Pulmonary artery endothelial cell (primary cell): ENCODE data around the gene VTN. TPM values are rescaled to one million over a fixed set of nuclear protein-coding genes. Genes with fewer than 3 reads are reported as not detected.

Experiments
- DNase-seq: peaks from one replicate; pipeline ENCODE4 v3.0.0-alpha.2; 2011; ENCODE audit warnings: low read depth, low spot score
- total RNA-seq: library from RNA; depleted of rRNA; stranded (reverse); fragments of >200 nt; gene quantifications from 2 replicates; pipeline ENCODE4 v1.2.3, GENCODE V29; 2014

The VTN gene
- total RNA-seq, 1 donor from 2014 or later = 0.07 TPM

GRCh38 chr17:28324267-28324745 lies 45.8 kb downstream of the VTN start:
- no peak for DNase-seq

DNA sequence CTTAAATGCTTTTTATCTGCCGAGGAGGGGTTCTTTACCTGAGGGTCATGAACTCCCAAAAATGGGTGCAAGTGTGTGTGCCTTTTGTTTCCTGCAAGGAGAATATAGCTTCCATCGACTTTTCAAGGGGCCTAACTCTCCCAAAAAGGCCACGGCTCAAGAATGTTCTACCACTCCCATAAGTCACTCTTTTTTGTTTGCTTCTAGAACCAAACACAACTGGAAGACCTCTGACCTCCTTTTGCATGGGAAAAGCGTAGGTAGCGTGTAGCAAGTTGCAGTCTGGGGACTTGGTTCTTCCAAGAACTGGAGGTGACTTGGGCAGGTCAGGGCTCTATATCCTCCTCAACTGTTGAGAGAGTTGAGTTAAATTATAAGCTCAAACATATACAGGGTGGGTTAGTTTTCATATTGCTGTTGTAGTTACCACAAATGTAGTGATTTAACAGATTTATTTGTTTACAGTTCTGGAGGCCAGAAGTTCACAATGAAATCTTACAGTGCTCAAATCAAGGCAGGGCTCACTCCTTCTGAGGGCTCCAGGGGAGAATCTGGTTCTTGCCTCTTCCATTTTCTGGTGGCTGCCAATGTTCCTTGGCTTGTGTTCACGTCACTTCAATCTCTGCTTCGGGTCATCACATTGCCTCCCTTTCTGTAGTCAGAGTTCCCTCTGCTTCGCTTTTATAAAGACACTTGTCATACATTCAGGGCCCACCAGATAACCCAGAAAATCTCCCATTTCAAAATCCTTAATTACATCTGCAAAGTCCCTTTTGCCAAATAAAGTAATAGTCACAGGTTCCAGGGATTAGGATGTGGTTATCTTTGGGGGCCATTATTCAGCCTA lies 49.7 kb downstream of the VTN start:
- DNase-seq = no peak

- DNase-seq = no peak
Measured at GRCh38 chr17:28319598-28319935, 50.5 kb downstream of the VTN start.

DNA sequence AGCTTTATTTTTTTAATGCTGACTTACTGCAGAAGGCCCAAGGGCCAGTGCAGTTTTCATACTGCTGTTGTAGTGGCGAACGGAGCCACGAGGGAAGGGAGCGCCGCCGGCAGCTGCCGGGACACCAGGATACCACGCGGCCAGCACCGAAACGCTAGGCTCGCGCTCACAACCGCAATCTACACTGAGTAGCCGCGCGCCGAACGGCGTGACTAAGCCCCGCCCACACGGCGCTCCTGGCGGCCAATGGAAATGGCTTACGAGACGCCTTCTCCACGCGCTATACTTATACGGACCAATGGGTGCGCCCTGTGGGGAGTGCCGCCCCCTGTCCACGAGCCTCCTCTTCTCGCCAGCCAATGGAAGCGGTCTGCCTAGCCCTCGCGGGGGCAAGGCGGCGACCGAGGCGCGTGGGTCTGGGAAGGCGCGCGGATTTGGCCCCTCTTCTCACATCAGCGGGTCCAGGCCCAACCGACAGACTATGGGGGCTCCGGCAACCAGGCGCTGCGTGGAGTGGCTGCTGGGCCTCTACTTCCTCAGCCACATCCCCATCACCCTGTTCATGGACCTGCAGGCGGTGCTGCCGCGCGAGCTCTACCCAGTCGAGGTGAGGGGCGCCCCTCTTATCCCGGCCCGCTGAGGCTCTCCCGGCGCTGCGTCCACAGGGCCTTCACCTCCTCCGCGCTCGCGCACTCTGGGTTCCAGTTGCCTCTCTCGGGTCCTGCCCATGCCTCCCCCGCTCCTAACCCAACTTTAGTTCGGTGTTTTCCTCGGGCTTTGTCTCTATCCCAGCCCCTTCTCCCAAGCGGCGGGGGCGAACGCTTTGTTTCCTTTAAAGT lies 51.1 kb downstream of the VTN start, which contains the start of gene TMEM97:
TMEM97 (plus strand) TSS at position 442 of the 839 bp plus-strand sequence; CDS start at position 482, 40 bp downstream.
- peak; percentile 90 for DNase-seq

GRCh38 chr17:28317966-28318758 lies 51.9 kb downstream of the VTN start:
- DNase-seq = no peak

Other genes with a start within 250 kb of the VTN start
- gene TMEM97, start 51.1 kb downstream of the VTN start, total RNA-seq = 43.1 and 44.7 TPM in 2 replicates
- gene IFT20, start 34.8 kb downstream of the VTN start, total RNA-seq = 50.3 and 59.8 TPM in 2 replicates
- gene TNFAIP1, start 34.5 kb downstream of the VTN start, total RNA-seq = 50.4 and 55.7 TPM in 2 replicates
- gene POLDIP2, start 12.8 kb downstream of the VTN start, total RNA-seq = 102 and 107 TPM in 2 replicates
- not detected in 2 replicates for gene SEBOX, start 5.1 kb downstream of the VTN start, total RNA-seq
- 2.2 and 5.9 TPM in 2 replicates for gene SARM1, start 1.4 kb upstream of the VTN start, total RNA-seq
- 3.8 and 4.5 TPM in 2 replicates for gene SLC46A1, start 35.9 kb upstream of the VTN start, total RNA-seq
- not detected in 2 replicates for gene SLC13A2, start 103.3 kb upstream of the VTN start, total RNA-seq
- not detected in 2 replicates for gene FOXN1, start 136.0 kb upstream of the VTN start, total RNA-seq
- gene UNC119, start 182.3 kb upstream of the VTN start, total RNA-seq = 22.0 and 22.1 TPM in 2 replicates
- 56.6 and 57.6 TPM in 2 replicates for gene PIGS, start 201.2 kb upstream of the VTN start, total RNA-seq
- 22.0 and 53.9 TPM in 2 replicates for gene ALDOC, start 206.6 kb upstream of the VTN start, total RNA-seq
- 24.5 and 58.3 TPM in 2 replicates for gene SPAG5, start 228.7 kb upstream of the VTN start, total RNA-seq
- 3.4 and 5.5 TPM in 2 replicates for gene RSKR, start 243.9 kb upstream of the VTN start, total RNA-seq